DMS114 treated with DMSO at 0.1 percent for 48 hours (cell line): ENCODE data around the gene TTC27.

Source experiments
- DNase-seq: peaks from one replicate; lab custom pipeline; 2025; ENCODE audit not compliant: unreplicated experiment; lab: John Stamatoyannopoulos, UW

The TTC27 gene

GRCh38 chr2:32668254-32668653, 40.4 kb downstream of the TTC27 start:
- no peak for DNase-seq

- no peak for DNase-seq
Measured at GRCh38 chr2:32671885-32672533, 44.2 kb downstream of the TTC27 start.

GRCh38 chr2:32678825-32679224, 51.0 kb downstream of the TTC27 start:
- no peak for DNase-seq

- no peak for DNase-seq
Measured at GRCh38 chr2:32680942-32681341, 53.1 kb downstream of the TTC27 start.

GRCh38 chr2:32683520-32684086, 55.8 kb downstream of the TTC27 start:
- DNase-seq, result no peak

GRCh38 chr2:32688541-32688940, 60.7 kb downstream of the TTC27 start:
- no peak for DNase-seq

- DNase-seq, result no peak
Measured at GRCh38 chr2:32691678-32692077, 63.8 kb downstream of the TTC27 start.

- no peak for DNase-seq
Measured at GRCh38 chr2:32696439-32696838, 68.6 kb downstream of the TTC27 start.

GRCh38 chr2:32697156-32697555, 69.3 kb downstream of the TTC27 start:
- DNase-seq, result no peak

GRCh38 chr2:32699151-32699550, 71.3 kb downstream of the TTC27 start:
- no peak for DNase-seq

GRCh38 chr2:32701806-32702205, 74.0 kb downstream of the TTC27 start:
- no peak for DNase-seq

GRCh38 chr2:32702303-32703064, 74.6 kb downstream of the TTC27 start:
- DNase-seq, result no peak

- no peak for DNase-seq
Measured at GRCh38 chr2:32706815-32707579, 79.1 kb downstream of the TTC27 start.

- DNase-seq, result no peak
Measured at GRCh38 chr2:32711219-32711618, 83.4 kb downstream of the TTC27 start.

GRCh38 chr2:32711908-32712501, 84.2 kb downstream of the TTC27 start:
- DNase-seq, result no peak

GRCh38 chr2:32712870-32713269, 85.0 kb downstream of the TTC27 start:
- no peak for DNase-seq

GRCh38 chr2:32714521-32714920, 86.7 kb downstream of the TTC27 start:
- no peak for DNase-seq

GRCh38 chr2:32715391-32715841, 87.6 kb downstream of the TTC27 start:
- DNase-seq, result no peak

- no peak for DNase-seq
Measured at GRCh38 chr2:32715981-32716380, 88.1 kb downstream of the TTC27 start.

- DNase-seq, result no peak
Measured at GRCh38 chr2:32716598-32716997, 88.7 kb downstream of the TTC27 start.

GRCh38 chr2:32718752-32719151, 90.9 kb downstream of the TTC27 start:
- DNase-seq, result no peak
